OCI-LY1 (cell line): ENCODE data around the gene CPNE8.

Experiments used
- H2AFZ ChIP-seq: fragments of 200-600 bp; sonication (generic), shearing (Covaris generic); 2 replicates; pipeline ENCODE4 v1.6.0; 2014; ENCODE audit warnings: antibody characterized with exemption, mild to moderate bottlenecking, low read length
- H3F3A ChIP-seq: fragments of 200-600 bp; sonication (generic), shearing (Covaris generic); 2 replicates; pipeline ENCODE4 v1.6.0; 2014; ENCODE audit warnings: mild to moderate bottlenecking, antibody characterized with exemption, low read length, moderate library complexity; ENCODE audit not compliant: insufficient read depth
- H3K27ac ChIP-seq: fragments of 200-600 bp; sonication (generic); 2 replicates; pipeline ENCODE4 v1.5.1; 2014; ENCODE audit warnings: low read length, mixed run types, mild to moderate bottlenecking, low read depth; ENCODE audit not compliant: poor library complexity, severe bottlenecking
- H3K27me3 ChIP-seq: fragments of 200-600 bp; sonication (generic); 2 replicates; pipeline ENCODE4 v1.6.0; 2014; ENCODE audit warnings: antibody characterized with exemption, mild to moderate bottlenecking, low read length, moderate library complexity; ENCODE audit not compliant: insufficient read depth
- H3K36me3 ChIP-seq: fragments of 200-600 bp; sonication (generic); 2 replicates; pipeline ENCODE4 v1.6.1; 2014; ENCODE audit warnings: mild to moderate bottlenecking, antibody characterized with exemption, low read length, moderate library complexity, mixed read lengths; ENCODE audit not compliant: insufficient read depth
- H3K4me1 ChIP-seq: fragments of 200-600 bp; sonication (generic); 2 replicates; pipeline ENCODE4 v1.5.1; 2014; ENCODE audit warnings: mild to moderate bottlenecking, low read length, moderate library complexity; ENCODE audit not compliant: insufficient read depth, severe bottlenecking
- H3K4me2 ChIP-seq: fragments of 200-600 bp; sonication (generic), shearing (Covaris generic); 2 replicates; pipeline ENCODE4 v1.6.1; 2014; ENCODE audit warnings: low read length
- H3K4me3 ChIP-seq: fragments of 200-600 bp; sonication (generic); 2 replicates; pipeline ENCODE4 v1.5.1; 2014; ENCODE audit warnings: low read length, low read depth, mild to moderate bottlenecking, mixed read lengths; ENCODE audit not compliant: poor library complexity, severe bottlenecking
- H3K79me2 ChIP-seq: fragments of 200-600 bp; shearing (Covaris generic); 2 replicates; pipeline ENCODE4 v1.6.1; 2016; ENCODE audit warnings: mixed run types, low read length, mixed read lengths; ENCODE audit not compliant: insufficient read depth
- H3K9ac ChIP-seq: fragments of 200-600 bp; sonication (generic), shearing (Covaris generic); 2 replicates; pipeline ENCODE4 v1.6.1; 2014; ENCODE audit warnings: mild to moderate bottlenecking, low read length, mixed read lengths
- H3K9me2 ChIP-seq: fragments of 200-600 bp; sonication (generic), shearing (Covaris generic); 2 replicates; pipeline ENCODE4 v1.6.1; 2014; ENCODE audit warnings: low read depth, mild to moderate bottlenecking, low read length, mixed read lengths
- H3K9me3 ChIP-seq: fragments of 200-600 bp; shearing (Covaris generic); 2 replicates; pipeline ENCODE4 v1.6.1; 2014; ENCODE audit warnings: low read length, mixed read lengths
- H4K20me1 ChIP-seq: fragments of 200-600 bp; sonication (generic), shearing (Covaris generic); 2 replicates; pipeline ENCODE4 v1.6.0; 2016; ENCODE audit warnings: mild to moderate bottlenecking, low read length; ENCODE audit not compliant: insufficient read depth
- EZH2 ChIP-seq: fragments of 200-600 bp; sonication (generic), shearing (Covaris generic); IDR thresholded peaks from 2 replicates; pipeline ENCODE4 v1.8.0; 2017; ENCODE audit warnings: borderline replicate concordance, mixed run types, mild to moderate bottlenecking, antibody characterized with exemption, low read length, moderate library complexity, mixed read lengths
- TF ChIP-seq, protein P1 (sequence below): fragments of 200-600 bp; sonication (generic), shearing (Covaris generic); IDR thresholded peaks from 2 replicates; pipeline ENCODE4 v1.5.1; 2017; ENCODE audit warnings: mild to moderate bottlenecking, antibody characterized with exemption, low read length, moderate library complexity, mixed read lengths

Gene CPNE8

DNA sequence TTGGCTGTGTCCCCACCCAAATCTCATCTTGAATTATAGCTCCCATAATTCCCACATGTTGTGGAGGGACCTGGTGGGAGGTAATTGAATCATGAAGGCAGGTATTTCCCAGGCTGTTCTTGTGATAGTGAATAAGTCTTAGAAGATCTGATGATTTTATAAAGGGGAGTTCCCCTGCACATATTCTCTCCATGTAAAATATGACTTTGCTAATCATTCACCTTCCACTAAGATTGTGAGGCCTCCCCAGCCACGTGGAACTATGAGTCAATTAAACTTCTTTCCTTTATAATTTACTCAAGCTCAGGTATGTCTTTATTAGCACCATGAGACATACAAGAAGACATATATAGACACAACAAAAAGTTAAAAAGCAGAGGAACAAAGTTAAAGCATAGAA, 120.0 kb downstream of the CPNE8 start:
- Histone ChIP-seq H3K4me2 (no peak overlapping the region), H3K4me3 (no peak overlapping the region), H2AFZ (no peak overlapping the region), H3K9me2 (no peaks in the 10 kb centered on the region), H3F3A (no peaks in the 10 kb centered on the region), H3K79me2 (no peaks in the 10 kb centered on the region), H3K36me3 (no peaks in the 10 kb centered on the region), H3K27ac (no peak overlapping the region), H3K4me1 (no peaks in the 10 kb centered on the region), H3K9me3 (no peaks in the 10 kb centered on the region), H3K9ac (no peak overlapping the region), H3K27me3 (no peaks in the 10 kb centered on the region), H4K20me1 (no peaks in the 10 kb centered on the region)
- TF ChIP-seq, protein P1, sequence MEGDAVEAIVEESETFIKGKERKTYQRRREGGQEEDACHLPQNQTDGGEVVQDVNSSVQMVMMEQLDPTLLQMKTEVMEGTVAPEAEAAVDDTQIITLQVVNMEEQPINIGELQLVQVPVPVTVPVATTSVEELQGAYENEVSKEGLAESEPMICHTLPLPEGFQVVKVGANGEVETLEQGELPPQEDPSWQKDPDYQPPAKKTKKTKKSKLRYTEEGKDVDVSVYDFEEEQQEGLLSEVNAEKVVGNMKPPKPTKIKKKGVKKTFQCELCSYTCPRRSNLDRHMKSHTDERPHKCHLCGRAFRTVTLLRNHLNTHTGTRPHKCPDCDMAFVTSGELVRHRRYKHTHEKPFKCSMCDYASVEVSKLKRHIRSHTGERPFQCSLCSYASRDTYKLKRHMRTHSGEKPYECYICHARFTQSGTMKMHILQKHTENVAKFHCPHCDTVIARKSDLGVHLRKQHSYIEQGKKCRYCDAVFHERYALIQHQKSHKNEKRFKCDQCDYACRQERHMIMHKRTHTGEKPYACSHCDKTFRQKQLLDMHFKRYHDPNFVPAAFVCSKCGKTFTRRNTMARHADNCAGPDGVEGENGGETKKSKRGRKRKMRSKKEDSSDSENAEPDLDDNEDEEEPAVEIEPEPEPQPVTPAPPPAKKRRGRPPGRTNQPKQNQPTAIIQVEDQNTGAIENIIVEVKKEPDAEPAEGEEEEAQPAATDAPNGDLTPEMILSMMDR, result no peak
- no peak for TF ChIP-seq EZH2

DNA sequence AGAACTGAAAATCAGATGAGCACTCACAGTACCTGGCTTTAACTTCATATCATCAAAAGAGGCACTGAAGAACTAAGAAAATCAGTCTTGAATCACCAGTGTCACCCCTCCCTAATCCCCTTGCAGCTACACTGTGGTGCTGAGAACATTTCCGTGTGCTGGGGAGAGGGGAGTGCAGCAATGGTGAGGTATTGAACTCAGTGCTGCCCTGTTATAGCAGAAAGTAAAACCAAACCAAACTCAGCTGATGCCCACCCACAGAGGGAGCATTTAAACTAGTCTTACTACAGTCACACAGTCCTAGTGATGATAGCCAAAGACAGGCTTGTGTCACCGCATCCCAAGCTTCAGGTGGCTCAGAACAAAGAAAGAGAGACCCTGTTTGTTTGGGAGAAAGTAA, 122.1 kb downstream of the CPNE8 start:
- Histone ChIP-seq H3K36me3 (no peaks in the 10 kb centered on the region), H4K20me1 (no peaks in the 10 kb centered on the region), H3K9me3 (no peaks in the 10 kb centered on the region), H3K4me3 (no peak overlapping the region), H3F3A (no peaks in the 10 kb centered on the region), H3K9me2 (no peaks in the 10 kb centered on the region), H3K9ac (no peak overlapping the region), H2AFZ (no peak overlapping the region), H3K79me2 (no peaks in the 10 kb centered on the region), H3K4me1 (no peaks in the 10 kb centered on the region), H3K4me2 (no peak overlapping the region), H3K27ac (no peak overlapping the region), H3K27me3 (no peaks in the 10 kb centered on the region)
- TF ChIP-seq, protein P1, result no peak
- no peak for TF ChIP-seq EZH2

DNA sequence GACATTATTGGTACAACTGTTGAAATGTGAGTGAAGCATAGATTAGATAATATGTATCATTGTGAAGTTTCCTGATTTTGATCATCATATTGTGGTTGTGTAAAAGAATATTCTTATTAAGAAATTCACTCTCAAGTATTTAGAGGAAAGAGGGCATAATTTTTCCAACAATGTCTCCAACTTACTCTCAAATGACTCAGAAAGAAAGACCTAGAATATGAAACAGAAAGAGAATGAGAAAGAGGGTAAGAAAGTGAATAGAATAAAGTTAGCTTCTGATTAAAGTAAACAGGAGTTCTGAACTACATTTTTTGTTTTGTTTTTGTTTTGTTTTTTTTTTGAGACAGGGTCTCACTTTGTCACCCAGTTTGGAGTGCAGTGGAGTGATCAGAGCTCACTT, 123.0 kb downstream of the CPNE8 start:
- Histone ChIP-seq H2AFZ (no peak overlapping the region), H3K4me2 (no peak overlapping the region), H3K9me3 (no peaks in the 10 kb centered on the region), H3K79me2 (no peaks in the 10 kb centered on the region), H3K36me3 (no peaks in the 10 kb centered on the region), H3K27ac (no peak overlapping the region), H3K27me3 (no peaks in the 10 kb centered on the region), H3K9me2 (no peaks in the 10 kb centered on the region), H4K20me1 (no peaks in the 10 kb centered on the region), H3K9ac (no peak overlapping the region), H3K4me1 (no peaks in the 10 kb centered on the region), H3F3A (no peaks in the 10 kb centered on the region), H3K4me3 (no peak overlapping the region)
- TF ChIP-seq EZH2, result no peak
- TF ChIP-seq, protein P1, result no peak
